Activated T-helper 2 cell treated with anti-CD3 and anti-CD28 coated beads, Interferon-gamma antibody, Interleukin-2, Interleukin-4, amounts not matched to agents 10 μg/mL and 5 μg/mL and 100 μg/mL, durations not matched to agents 14 hours and 24 hours and 36 hours (primary cell): ENCODE measurements around the gene ZFPM1. TPM values are rescaled to one million over a fixed set of nuclear protein-coding genes. Genes with fewer than 3 reads are reported as not detected.

Experiments
- DNase-seq: peaks from one replicate; pipeline ENCODE4 v3.0.0; 2021; ENCODE audit warnings: low spot score
- H3K27ac Mint-ChIP-seq: one replicate; pipeline ENCODE4 v1.8.0; 2021; ENCODE audit warnings: mixed read lengths
- H3K27me3 Mint-ChIP-seq: one replicate; pipeline ENCODE4 v1.8.0; 2021; ENCODE audit warnings: low read depth, mixed read lengths
- H3K36me3 Mint-ChIP-seq: one replicate; pipeline ENCODE4 v1.8.0; 2021; ENCODE audit warnings: low read depth, mixed read lengths
- H3K4me1 Mint-ChIP-seq: one replicate; pipeline ENCODE4 v1.8.0; 2021; ENCODE audit warnings: low read depth, mixed read lengths
- H3K4me3 Mint-ChIP-seq: one replicate; pipeline ENCODE4 v1.8.0; 2021; ENCODE audit warnings: low read depth, mild to moderate bottlenecking, moderate library complexity, mixed read lengths
- H3K9me3 Mint-ChIP-seq: one replicate; pipeline ENCODE4 v1.8.0; 2021; ENCODE audit warnings: mixed read lengths
- intact Hi-C: fragments of 100-400 bp; cut with micrococcal nuclease; formaldehyde crosslinking; loops from one replicate; pipeline ENCODE4 v1.15.1; 2023
- total RNA-seq: library from RNA; stranded (reverse); gene quantifications from 2 replicates; pipeline ENCODE4 v1.2.3, GENCODE V29; 2022

Gene ZFPM1
- total RNA-seq, 1 donor from 2014 or later: 14.5 TPM

DNA sequence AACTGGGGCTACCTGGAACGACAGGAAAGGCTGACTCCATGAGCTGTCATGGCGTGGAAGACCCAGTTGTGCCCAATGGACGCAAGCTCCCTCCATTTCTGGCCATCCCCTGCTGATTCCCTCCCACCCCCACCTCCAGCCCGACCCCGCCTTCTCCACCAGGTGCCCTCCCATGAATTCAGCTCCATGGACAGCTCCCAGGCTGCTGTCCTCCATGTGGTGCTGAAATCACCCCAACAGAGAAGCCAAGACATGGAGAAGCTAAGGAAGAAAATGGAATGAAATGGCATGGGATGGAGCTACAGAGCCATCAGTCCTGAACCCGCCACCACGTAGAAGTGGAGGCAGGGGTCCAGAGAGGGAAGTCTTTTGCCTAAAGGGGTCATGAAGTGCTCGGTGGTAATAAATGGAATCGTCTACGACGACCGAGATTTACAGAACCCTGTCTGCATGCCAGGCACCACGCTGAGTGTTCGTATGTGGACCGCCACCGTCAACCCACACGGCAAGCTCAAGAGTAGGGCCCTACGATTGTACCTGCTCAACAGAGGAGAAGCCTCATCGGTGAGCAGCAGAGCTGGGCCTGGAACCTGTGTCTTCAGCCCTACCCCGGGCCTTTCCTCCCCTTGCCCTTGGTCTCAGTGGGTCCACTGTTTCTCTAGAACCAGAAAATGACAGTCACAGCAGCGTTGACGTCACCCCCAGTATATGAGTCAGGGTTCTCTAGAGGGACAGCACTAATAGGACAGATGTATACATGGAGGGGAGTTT is 107.8 kb downstream of the ZFPM1 start:
- Mint-ChIP-seq H3K4me1 (peaks cover 2% of the 10 kb centered on the region), H3K4me3 (no peak overlapping the region), H3K27ac (no peak overlapping the region), H3K36me3 (no peaks in the 10 kb centered on the region), H3K27me3 (no peaks in the 10 kb centered on the region), H3K9me3 (peaks cover 8% of the 10 kb centered on the region)
- DNase-seq: no peak
- intact Hi-C loops: no loop called here

DNA sequence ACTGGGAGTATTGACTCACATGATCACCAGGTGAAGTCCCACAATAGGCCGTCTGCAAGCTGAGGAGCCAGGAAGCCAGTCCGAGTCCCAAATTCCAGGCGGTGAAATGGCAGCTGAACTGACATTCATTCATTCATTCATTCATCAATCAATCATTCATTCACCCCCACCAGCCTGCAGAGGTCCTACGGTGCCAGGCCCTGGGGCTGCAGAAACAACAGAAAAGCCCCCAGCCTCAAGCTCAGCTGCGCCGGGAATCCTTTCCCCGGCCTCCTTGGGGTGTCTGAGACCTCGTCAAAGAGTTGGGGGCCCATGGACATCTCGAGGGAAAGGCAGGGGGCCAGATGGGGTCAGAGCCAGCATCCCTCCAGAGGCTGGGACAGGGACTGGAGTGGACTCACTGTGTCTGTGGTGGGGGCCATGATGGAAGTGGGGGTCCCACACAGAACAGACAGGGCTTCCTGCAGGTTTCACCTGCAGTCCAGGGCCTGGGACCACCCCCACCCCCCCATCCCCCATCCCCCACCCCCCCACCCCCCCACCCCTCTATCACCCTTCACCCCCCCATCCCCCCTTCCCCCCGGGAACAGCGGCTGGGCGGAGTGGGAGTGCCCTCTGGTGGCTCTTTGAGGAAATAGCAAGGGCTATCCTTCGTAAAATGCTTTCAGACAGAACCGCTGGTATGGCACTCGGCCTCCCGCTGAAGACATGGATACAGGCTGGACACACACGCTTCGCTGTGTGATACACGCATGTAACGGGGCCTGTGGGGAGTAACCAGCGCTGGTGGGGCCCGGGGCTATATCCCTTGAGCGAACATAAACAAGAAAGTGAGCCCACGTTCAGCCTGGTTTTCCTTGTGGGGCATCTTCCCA is 108.6 kb downstream of the ZFPM1 start:
- Mint-ChIP-seq H3K27ac (no peak overlapping the region), H3K4me1 (peaks cover 6% of the 10 kb centered on the region), H3K4me3 (no peak overlapping the region), H3K27me3 (no peaks in the 10 kb centered on the region), H3K36me3 (no peaks in the 10 kb centered on the region), H3K9me3 (no peaks in the 10 kb centered on the region)
- intact Hi-C loops: loop anchor here (2.0 kb wide), 1 partner anchor 119 kb away; no protein-coding TSS in a partner anchor
- peak; percentile 25 for DNase-seq

- no peaks in the 10 kb centered on the region for H3K9me3 Mint-ChIP-seq
- intact Hi-C loops: no loop called here
- no peaks in the 10 kb centered on the region for H3K27me3 Mint-ChIP-seq
- H3K27ac Mint-ChIP-seq: no peak overlapping the region
- no peak overlapping the region for H3K4me3 Mint-ChIP-seq
- peaks cover 3% of the 10 kb centered on the region for H3K36me3 Mint-ChIP-seq
- peaks cover 15% of the 10 kb centered on the region for H3K4me1 Mint-ChIP-seq
- DNase-seq: no peak
Measured at GRCh38 chr16:88566158-88566557, 113.1 kb downstream of the ZFPM1 start.

- Mint-ChIP-seq H3K4me3 (peak overlapping the region; percentile 89), H3K27me3 (no peaks in the 10 kb centered on the region), H3K9me3 (no peaks in the 10 kb centered on the region), H3K27ac (peak overlapping the region; percentile 87), H3K4me1 (peaks cover 27% of the 10 kb centered on the region), H3K36me3 (peaks cover 23% of the 10 kb centered on the region)
- intact Hi-C loops: no loop called here
- DNase-seq: no peak
Measured at GRCh38 chr16:88568710-88569613, 115.9 kb downstream of the ZFPM1 start.

DNA sequence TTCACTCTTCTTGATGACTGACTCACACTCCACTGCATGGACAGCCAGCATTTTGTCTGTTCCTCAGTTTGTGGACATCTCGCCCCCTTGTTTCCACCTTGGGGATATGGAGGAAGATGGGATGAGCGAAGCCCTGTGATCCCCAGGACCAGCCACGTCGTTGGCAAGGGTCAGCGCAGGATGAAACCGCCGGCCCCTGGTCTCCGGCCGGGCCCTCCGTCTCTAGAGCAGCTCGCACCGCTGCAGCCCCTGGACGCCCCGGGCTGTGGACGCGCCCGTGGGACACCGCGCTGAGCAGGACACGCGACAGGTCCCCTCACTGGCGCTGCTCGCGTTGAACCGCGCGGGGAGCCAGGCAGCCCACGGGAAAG is 116.5 kb downstream of the ZFPM1 start:
- Mint-ChIP-seq H3K36me3 (peaks cover 23% of the 10 kb centered on the region), H3K27ac (peak overlapping the region; percentile 87), H3K4me1 (peaks cover 27% of the 10 kb centered on the region), H3K4me3 (peak overlapping the region; percentile 89), H3K27me3 (no peaks in the 10 kb centered on the region), H3K9me3 (no peaks in the 10 kb centered on the region)
- DNase-seq: no peak
- intact Hi-C loops: no loop called here

DNA sequence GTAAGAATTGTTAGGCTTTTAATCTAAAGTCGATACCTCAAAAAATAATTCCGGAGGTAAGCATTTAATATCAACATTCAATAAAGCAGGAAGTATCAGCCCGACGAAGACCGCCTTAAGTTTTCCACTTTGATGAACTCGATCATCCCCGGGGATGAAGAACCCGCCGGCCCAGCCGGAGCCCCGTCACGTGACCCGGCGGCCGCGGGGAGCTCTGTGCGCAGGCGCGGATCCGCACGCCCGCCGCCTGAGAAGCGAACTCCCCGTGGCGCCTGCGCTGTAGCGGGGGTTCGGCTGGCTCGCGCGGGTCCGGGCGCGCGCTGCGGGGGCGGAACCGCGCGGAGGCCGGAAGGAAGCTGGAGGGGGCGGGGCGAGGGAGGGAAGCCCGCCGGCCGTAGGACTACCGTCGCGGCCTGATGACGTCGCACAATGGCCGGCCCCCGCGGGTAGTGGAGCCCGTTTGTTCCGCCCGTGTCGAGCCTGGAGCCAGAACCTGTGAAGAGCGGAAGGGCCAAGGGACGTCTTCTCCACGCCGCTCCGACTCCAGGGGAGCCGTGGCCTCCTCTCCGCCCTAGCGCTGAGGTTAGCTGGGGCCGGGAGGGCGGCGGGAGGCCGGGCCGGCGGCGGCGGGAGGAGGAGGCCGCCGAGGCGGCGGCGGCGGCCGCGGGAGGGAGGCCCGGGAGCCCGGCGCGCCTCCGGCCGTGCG is 117.1 kb downstream of the ZFPM1 start, which contains the start of gene ZC3H18:
TSS of gene ZC3H18 (plus strand) at position 419 of the 706 bp plus-strand sequence. CDS start 6,721 bp downstream, outside the sequence.
- intact Hi-C loops: loop anchor here (5.0 to 10.0 kb wide), 2 partner anchors 132 to 215 kb away; partner anchors contain the start of gene PIEZO1
- peak within 1 kb of the TSS; percentile 89 for H3K4me3 Mint-ChIP-seq
- H3K27me3 Mint-ChIP-seq: no peaks in the 10 kb centered on the region
- peak within 1 kb of the TSS; percentile 87 for H3K27ac Mint-ChIP-seq
- DNase-seq: peak; percentile 94
- peaks cover 27% of the 10 kb centered on the region for H3K4me1 Mint-ChIP-seq
- H3K36me3 Mint-ChIP-seq: peaks cover 23% of the 10 kb centered on the region
- no peaks in the 10 kb centered on the region for H3K9me3 Mint-ChIP-seq

DNA sequence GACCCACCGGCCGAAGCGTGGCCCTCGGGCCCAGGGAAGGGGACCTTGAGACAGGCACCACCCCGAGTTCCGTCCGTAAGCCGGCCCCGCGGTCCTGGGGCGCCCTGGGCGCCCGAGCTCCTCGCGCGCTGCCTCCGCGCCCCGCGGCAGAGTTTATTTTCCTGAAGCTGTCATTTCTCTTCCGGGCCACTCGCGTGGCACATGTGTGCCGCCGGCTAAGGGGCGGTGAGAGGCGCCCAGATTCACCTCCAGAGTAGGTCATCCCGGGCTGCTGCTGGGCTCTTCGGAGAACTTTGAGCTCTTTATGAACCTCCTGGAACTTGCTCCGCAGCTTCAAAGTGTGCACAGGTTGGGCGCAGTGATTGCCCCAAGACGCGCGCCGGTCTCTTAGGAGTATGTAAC is 117.6 kb downstream of the ZFPM1 start:
- peak overlapping the region; percentile 76 for H3K27ac Mint-ChIP-seq
- no peaks in the 10 kb centered on the region for H3K27me3 Mint-ChIP-seq
- H3K36me3 Mint-ChIP-seq: peaks cover 27% of the 10 kb centered on the region
- intact Hi-C loops: loop anchor here (5.0 to 10.0 kb wide), 2 partner anchors 132 to 214 kb away; partner anchors contain the start of gene PIEZO1
- no peak for DNase-seq
- peak overlapping the region; percentile 88 for H3K4me3 Mint-ChIP-seq
- peaks cover 27% of the 10 kb centered on the region for H3K4me1 Mint-ChIP-seq
- H3K9me3 Mint-ChIP-seq: no peaks in the 10 kb centered on the region

DNA sequence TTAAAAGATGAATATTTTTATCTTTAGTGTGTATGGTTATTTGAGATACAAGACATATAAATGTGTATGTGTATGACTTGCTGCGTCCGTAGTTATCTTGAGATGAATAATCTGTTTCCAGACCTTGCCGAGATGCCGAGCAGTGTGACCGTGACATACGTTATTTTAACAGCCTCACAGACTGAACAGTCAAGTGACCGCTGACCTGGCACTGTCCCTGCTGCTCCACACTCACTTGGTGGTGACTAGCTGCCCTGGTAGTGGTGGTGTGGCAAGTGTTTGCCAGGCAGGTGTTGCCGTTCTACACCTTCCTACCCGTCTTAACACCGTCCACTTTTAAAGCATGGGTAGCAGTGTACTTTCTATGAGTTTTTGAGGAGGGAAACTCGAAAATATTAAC is 122.2 kb downstream of the ZFPM1 start:
- no peak overlapping the region for H3K27ac Mint-ChIP-seq
- H3K4me1 Mint-ChIP-seq: peaks cover 20% of the 10 kb centered on the region
- intact Hi-C loops: loop anchor here (10.0 kb wide), 1 partner anchor 210 kb away; the partner anchor contains the start of gene PIEZO1
- no peaks in the 10 kb centered on the region for H3K9me3 Mint-ChIP-seq
- H3K27me3 Mint-ChIP-seq: no peaks in the 10 kb centered on the region
- H3K36me3 Mint-ChIP-seq: peaks cover 60% of the 10 kb centered on the region
- DNase-seq: no peak
- H3K4me3 Mint-ChIP-seq: no peak overlapping the region

- H3K27ac Mint-ChIP-seq: no peak overlapping the region
- H3K27me3 Mint-ChIP-seq: no peaks in the 10 kb centered on the region
- intact Hi-C loops: loop anchor here (10.0 kb wide), 1 partner anchor 208 kb away; the partner anchor contains the start of gene PIEZO1
- DNase-seq: no peak
- no peak overlapping the region for H3K4me3 Mint-ChIP-seq
- H3K9me3 Mint-ChIP-seq: no peaks in the 10 kb centered on the region
- H3K4me1 Mint-ChIP-seq: peaks cover 16% of the 10 kb centered on the region
- H3K36me3 Mint-ChIP-seq: peaks cover 71% of the 10 kb centered on the region
Measured at GRCh38 chr16:88576307-88576706, 123.2 kb downstream of the ZFPM1 start.

- H3K4me3 Mint-ChIP-seq: no peak overlapping the region
- DNase-seq: no peak
- H3K27ac Mint-ChIP-seq: peak overlapping the region; percentile 44
- peaks cover 71% of the 10 kb centered on the region for H3K36me3 Mint-ChIP-seq
- intact Hi-C loops: loop anchor here (10.0 kb wide), 1 partner anchor 208 kb away; the partner anchor contains the start of gene PIEZO1
- H3K4me1 Mint-ChIP-seq: peaks cover 8% of the 10 kb centered on the region
- H3K9me3 Mint-ChIP-seq: no peaks in the 10 kb centered on the region
- H3K27me3 Mint-ChIP-seq: no peaks in the 10 kb centered on the region
Measured at GRCh38 chr16:88577166-88577565, 124.1 kb downstream of the ZFPM1 start.

GRCh38 chr16:88578446-88579313 is 125.6 kb downstream of the ZFPM1 start:
- H3K27me3 Mint-ChIP-seq: no peaks in the 10 kb centered on the region
- peaks cover 4% of the 10 kb centered on the region for H3K4me1 Mint-ChIP-seq
- H3K4me3 Mint-ChIP-seq: no peak overlapping the region
- peaks cover 65% of the 10 kb centered on the region for H3K36me3 Mint-ChIP-seq
- DNase-seq: no peak
- no peaks in the 10 kb centered on the region for H3K9me3 Mint-ChIP-seq
- intact Hi-C loops: loop anchor here (10.0 kb wide), 1 partner anchor 206 kb away; the partner anchor contains the start of gene PIEZO1
- H3K27ac Mint-ChIP-seq: peak overlapping the region; percentile 1
